SK-N-SH (cell line): Measurements from ENCODE around the gene SARDH. TPM values are rescaled to one million over a fixed set of nuclear protein-coding genes. Genes with fewer than 3 reads are reported as not detected.

Experiments
- CTCF ChIA-PET: fragments of 300-600, 350-600 bp; formaldehyde crosslinking; extraction: SDS; loops from one replicate; lab custom pipeline; 2021; lab: Yijun Ruan, JAX
- POLR2A ChIA-PET: fragments of 350-600 bp; sonication (Branson Sonifier 250); formaldehyde crosslinking; extraction: SDS; loops from one replicate; lab custom pipeline; 2020; ENCODE audit warnings: antibody characterized with exemption, inconsistent platforms; lab: Yijun Ruan, JAX
- DNase-seq: peaks from one replicate; pipeline ENCODE4 v3.0.0; 2012
- H2AFZ ChIP-seq: fragments of 200-600 bp; sonication (generic); 2 replicates; pipeline ENCODE4 v1.8.1; 2016; ENCODE audit warnings: antibody characterized with exemption, mild to moderate bottlenecking, low read depth
- H3F3A ChIP-seq: fragments of 200-600 bp; sonication (generic); replicated peaks from 2 replicates; pipeline ENCODE3; 2016; ENCODE audit warnings: antibody characterized with exemption, mild to moderate bottlenecking; ENCODE audit not compliant: insufficient read depth
- H3K27ac ChIP-seq, 2 experiments: fragments of 200-500 bp in 1 of 2; fragments of 200-600 bp in 1 of 2; sonication (Bioruptor generic) in 1 of 2; sonication (generic), shearing (Covaris generic) in 1 of 2; 2 replicates each; pipeline versions ENCODE4 v1.5.1 to v1.6.1; 2014 to 2016; ENCODE audit warnings: low read depth in 2 of 2, inconsistent platforms in 1 of 2, low read length in 1 of 2, mild to moderate bottlenecking in 1 of 2, mixed read lengths in 1 of 2
- H3K27me3 ChIP-seq: fragments of 200-600 bp; sonication (generic), shearing (Covaris generic); 2 replicates; pipeline ENCODE4 v1.6.1; 2016; ENCODE audit warnings: mixed run types; ENCODE audit not compliant: insufficient read depth
- H3K36me3 ChIP-seq, 2 experiments: fragments of 200-500 bp in 1 of 2; fragments of 200-600 bp in 1 of 2; sonication (Bioruptor generic) in 1 of 2; sonication (generic) in 1 of 2; replicated peaks in 1 of 2; 2 replicates each; pipeline versions ENCODE3 to v1.5.1; 2014 to 2016; ENCODE audit warnings: low read length in 1 of 2, mild to moderate bottlenecking in 1 of 2; ENCODE audit not compliant: insufficient read depth in 2 of 2, control insufficient read depth in 1 of 2
- H3K4me1 ChIP-seq, 2 experiments: fragments of 200-500 bp in 1 of 2; fragments of 200-600 bp in 1 of 2; sonication (Bioruptor generic) in 1 of 2; sonication (generic), shearing (Covaris generic) in 1 of 2; 2 replicates each; pipeline versions ENCODE4 v1.5.1 to v1.6.1; 2014 to 2016; ENCODE audit warnings: low read depth in 1 of 2, low read length in 1 of 2, mixed run types in 1 of 2; ENCODE audit not compliant: insufficient read depth in 2 of 2, control insufficient read depth in 1 of 2
- H3K4me2 ChIP-seq: fragments of 200-600 bp; sonication (generic), shearing (Covaris generic); 2 replicates; pipeline ENCODE4 v1.6.1; 2017; ENCODE audit warnings: mixed run types
- H3K4me3 ChIP-seq, 2 experiments: fragments of 200-500 bp in 1 of 2; fragments of 200-600 bp in 1 of 2; sonication (Bioruptor generic) in 1 of 2; sonication (generic), shearing (Covaris generic) in 1 of 2; 2 replicates each; pipeline versions ENCODE4 v1.5.1 to v1.8.1; 2014 to 2016; ENCODE audit warnings: low read depth in 2 of 2, inconsistent platforms in 1 of 2, low read length in 1 of 2, mild to moderate bottlenecking in 1 of 2, mixed read lengths in 1 of 2, moderate library complexity in 1 of 2
- H3K79me2 ChIP-seq: fragments of 200-600 bp; sonication (generic); 2 replicates; pipeline ENCODE4 v1.8.1; 2017; ENCODE audit warnings: mild to moderate bottlenecking; ENCODE audit not compliant: insufficient read depth
- H3K9ac ChIP-seq: fragments of 200-600 bp; sonication (generic); 2 replicates; pipeline ENCODE4 v1.6.1; 2017; ENCODE audit warnings: mixed run types
- H3K9me2 ChIP-seq: fragments of 200-600 bp; sonication (generic); 2 replicates; pipeline ENCODE4 v1.6.1; 2017; ENCODE audit warnings: mixed run types
- H3K9me3 ChIP-seq: fragments of 200-600 bp; sonication (generic); 2 replicates; pipeline ENCODE4 v1.6.1; 2017; ENCODE audit warnings: mixed run types, mild to moderate bottlenecking, moderate library complexity
- H4K20me1 ChIP-seq: fragments of 200-600 bp; sonication (generic); 2 replicates; pipeline ENCODE4 v1.6.1; 2017; ENCODE audit warnings: mild to moderate bottlenecking, mixed run types; ENCODE audit not compliant: insufficient read depth
- CHD2 ChIP-seq: fragments of 150-350 bp; IDR thresholded peaks from 2 replicates; pipeline ENCODE4 v1.6.1; 2018; ENCODE audit warnings: low read length; ENCODE audit not compliant: partially characterized antibody
- EP300 ChIP-seq, 2 experiments: IDR thresholded peaks; 2 replicates each; pipeline versions ENCODE4 v1.4.0 to v1.6.1; 2012; ENCODE audit warnings: borderline replicate concordance in 1 of 2, low read depth in 1 of 2, low read length in 1 of 2
- FOXJ3 ChIP-seq: sonication (generic); formaldehyde crosslinking; IDR thresholded peaks from 2 replicates; pipeline ENCODE4 v1.5.1; 2020; ENCODE audit warnings: mild to moderate bottlenecking, missing genetic modification reagents
- JUND ChIP-seq: IDR thresholded peaks from 2 replicates; pipeline ENCODE4 v1.4.0; 2012
- MEF2A ChIP-seq: IDR thresholded peaks from 2 replicates; pipeline ENCODE4 v1.4.0; 2012; ENCODE audit warnings: low read depth, borderline replicate concordance
- MXI1 ChIP-seq: IDR thresholded peaks from 2 replicates; pipeline ENCODE4 v1.6.1; 2012; ENCODE audit warnings: mild to moderate bottlenecking, low read depth, low read length, improper control_type of control experiment
- NRF1 ChIP-seq: IDR thresholded peaks from 2 replicates; pipeline ENCODE4 v1.6.1; 2012; ENCODE audit warnings: low read depth, mild to moderate bottlenecking, low read length
- POLR2AphosphoS5 ChIP-seq: IDR thresholded peaks from 2 replicates; pipeline ENCODE4 v1.6.1; 2012; ENCODE audit warnings: low read depth, low read length
- RXRA ChIP-seq: IDR thresholded peaks from 2 replicates; pipeline ENCODE4 v1.4.0; 2012; ENCODE audit warnings: low read depth, mild to moderate bottlenecking, borderline replicate concordance
- USF1 ChIP-seq: IDR thresholded peaks from 2 replicates; pipeline ENCODE4 v1.4.0; 2012; ENCODE audit warnings: low read depth, borderline replicate concordance
- USF2 ChIP-seq: fragments of 150-350 bp; IDR thresholded peaks from 2 replicates; pipeline ENCODE4 v1.6.1; 2017; ENCODE audit warnings: antibody characterized with exemption, low read length, low read depth, borderline replicate concordance
- ZBTB33 ChIP-seq: IDR thresholded peaks from 2 replicates; pipeline ENCODE4 v1.4.0; 2012; ENCODE audit warnings: low read depth, borderline replicate concordance
- WGBS: methylation state at CpG from one replicate; pipeline ENCODE4 v1.1.6; 2017; ENCODE audit warnings: low lambda C conversion rate; 5-methylcytosine and 5-hydroxymethylcytosine counted together
- polyA plus RNA-seq, 3 experiments: library from polyadenylated mRNA; depleted of rRNA; stranded (reverse); fragments of >200 nt; gene quantifications; 2 replicates each; pipeline ENCODE4 v1.2.3, GENCODE V29; 2012
- TF ChIP-seq, protein P1 (sequence below): IDR thresholded peaks from 2 replicates; pipeline ENCODE4; 2012
- TF ChIP-seq, protein P2 (sequence below): fragments of 200-600 bp; sonication (generic); IDR thresholded peaks from 2 replicates; pipeline ENCODE4 v1.6.1; 2017; ENCODE audit warnings: antibody characterized with exemption, mild to moderate bottlenecking, moderate library complexity

The SARDH gene
- polyA plus RNA-seq, 1 of the 3 experiments (the other 2 are of a cell fraction), result 5.9 TPM

- no peak overlapping the region for H3K9ac ChIP-seq
- no peaks in the 10 kb centered on the region for H4K20me1 ChIP-seq
- POLR2A ChIA-PET, result interaction anchor here (1.0 to 16.4 kb wide), 18 partner anchors 7 to 175 kb away, joined by 3 to 261 read pairs (median 18); partner anchors contain the start of genes ADAMTSL2, CACFD1 and FAM163B
- no peaks in the 10 kb centered on the region for H3F3A ChIP-seq
- peak overlapping the region in 1 of 2 experiments; percentile 100; a peak in 2 of 4 replicates for H3K27ac ChIP-seq
- H3K36me3 ChIP-seq, result peaks cover 0 to 4% of the 10 kb centered on the region in 2 experiments
- no peaks in the 10 kb centered on the region for H3K9me3 ChIP-seq
- no peaks in the 10 kb centered on the region for H3K79me2 ChIP-seq
- H3K4me3 ChIP-seq, result no peak overlapping the region
- no peaks in the 10 kb centered on the region for H3K9me2 ChIP-seq
- no peak overlapping the region for H2AFZ ChIP-seq
- no peak overlapping the region for H3K4me2 ChIP-seq
- H3K27me3 ChIP-seq, result peaks cover 46% of the 10 kb centered on the region
- CTCF ChIA-PET, result interaction anchor here (0.8 to 4.3 kb wide), 12 partner anchors 27 to 121 kb away, joined by 3 to 26 read pairs (median 4); partner anchors contain the start of gene ADAMTSL2
- no peak for TF ChIP-seq CHD2
- TF ChIP-seq RXRA, result no peak
- TF ChIP-seq, protein P1, sequence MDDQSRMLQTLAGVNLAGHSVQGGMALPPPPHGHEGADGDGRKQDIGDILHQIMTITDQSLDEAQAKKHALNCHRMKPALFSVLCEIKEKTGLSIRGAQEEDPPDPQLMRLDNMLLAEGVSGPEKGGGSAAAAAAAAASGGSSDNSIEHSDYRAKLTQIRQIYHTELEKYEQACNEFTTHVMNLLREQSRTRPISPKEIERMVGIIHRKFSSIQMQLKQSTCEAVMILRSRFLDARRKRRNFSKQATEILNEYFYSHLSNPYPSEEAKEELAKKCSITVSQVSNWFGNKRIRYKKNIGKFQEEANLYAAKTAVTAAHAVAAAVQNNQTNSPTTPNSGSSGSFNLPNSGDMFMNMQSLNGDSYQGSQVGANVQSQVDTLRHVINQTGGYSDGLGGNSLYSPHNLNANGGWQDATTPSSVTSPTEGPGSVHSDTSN, result no peak
- peak in 1 of 2 experiments; percentile 58; a peak in 1 of 4 replicates for TF ChIP-seq EP300 (IDR thresholded peaks at IDR 0.05; ENCODE audit: borderline replicate concordance in 1 of 2, low read depth in 1 of 2, low read length in 1 of 2)
- no peak for TF ChIP-seq NRF1
- TF ChIP-seq USF1, result no peak
- TF ChIP-seq FOXJ3 (CRISPR knock-in tag), result peak; percentile 57; the same call in 1 of the 2 replicates
- TF ChIP-seq MXI1, result peak; percentile 54; the same call in 1 of the 2 replicates
- TF ChIP-seq, protein P2, sequence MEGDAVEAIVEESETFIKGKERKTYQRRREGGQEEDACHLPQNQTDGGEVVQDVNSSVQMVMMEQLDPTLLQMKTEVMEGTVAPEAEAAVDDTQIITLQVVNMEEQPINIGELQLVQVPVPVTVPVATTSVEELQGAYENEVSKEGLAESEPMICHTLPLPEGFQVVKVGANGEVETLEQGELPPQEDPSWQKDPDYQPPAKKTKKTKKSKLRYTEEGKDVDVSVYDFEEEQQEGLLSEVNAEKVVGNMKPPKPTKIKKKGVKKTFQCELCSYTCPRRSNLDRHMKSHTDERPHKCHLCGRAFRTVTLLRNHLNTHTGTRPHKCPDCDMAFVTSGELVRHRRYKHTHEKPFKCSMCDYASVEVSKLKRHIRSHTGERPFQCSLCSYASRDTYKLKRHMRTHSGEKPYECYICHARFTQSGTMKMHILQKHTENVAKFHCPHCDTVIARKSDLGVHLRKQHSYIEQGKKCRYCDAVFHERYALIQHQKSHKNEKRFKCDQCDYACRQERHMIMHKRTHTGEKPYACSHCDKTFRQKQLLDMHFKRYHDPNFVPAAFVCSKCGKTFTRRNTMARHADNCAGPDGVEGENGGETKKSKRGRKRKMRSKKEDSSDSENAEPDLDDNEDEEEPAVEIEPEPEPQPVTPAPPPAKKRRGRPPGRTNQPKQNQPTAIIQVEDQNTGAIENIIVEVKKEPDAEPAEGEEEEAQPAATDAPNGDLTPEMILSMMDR, result no peak
- no peak for TF ChIP-seq ZBTB33
- no peak for TF ChIP-seq USF2
- TF ChIP-seq JUND, result no peak
- TF ChIP-seq MEF2A, result no peak
- no peak for TF ChIP-seq POLR2AphosphoS5
- 21% methylated on average over 6 of the region's 6 CpGs for WGBS
- H3K4me1 ChIP-seq, result peaks cover 0 to 70% of the 10 kb centered on the region in 2 experiments; a peak in 2 of 4 replicates
- no peak for DNase-seq
Observed at GRCh38 chr9:133635098-133635497, 103.1 kb downstream of the SARDH start.
